ENCODE measurements around the gene PPIB. TPM values are rescaled to one million over a fixed set of nuclear protein-coding genes. Genes with fewer than 3 reads are reported as not detected.

PPIB gene
- total and polyA plus RNA-seq, 12 donors: 313 to 2,941 (median 648) TPM

DNA sequence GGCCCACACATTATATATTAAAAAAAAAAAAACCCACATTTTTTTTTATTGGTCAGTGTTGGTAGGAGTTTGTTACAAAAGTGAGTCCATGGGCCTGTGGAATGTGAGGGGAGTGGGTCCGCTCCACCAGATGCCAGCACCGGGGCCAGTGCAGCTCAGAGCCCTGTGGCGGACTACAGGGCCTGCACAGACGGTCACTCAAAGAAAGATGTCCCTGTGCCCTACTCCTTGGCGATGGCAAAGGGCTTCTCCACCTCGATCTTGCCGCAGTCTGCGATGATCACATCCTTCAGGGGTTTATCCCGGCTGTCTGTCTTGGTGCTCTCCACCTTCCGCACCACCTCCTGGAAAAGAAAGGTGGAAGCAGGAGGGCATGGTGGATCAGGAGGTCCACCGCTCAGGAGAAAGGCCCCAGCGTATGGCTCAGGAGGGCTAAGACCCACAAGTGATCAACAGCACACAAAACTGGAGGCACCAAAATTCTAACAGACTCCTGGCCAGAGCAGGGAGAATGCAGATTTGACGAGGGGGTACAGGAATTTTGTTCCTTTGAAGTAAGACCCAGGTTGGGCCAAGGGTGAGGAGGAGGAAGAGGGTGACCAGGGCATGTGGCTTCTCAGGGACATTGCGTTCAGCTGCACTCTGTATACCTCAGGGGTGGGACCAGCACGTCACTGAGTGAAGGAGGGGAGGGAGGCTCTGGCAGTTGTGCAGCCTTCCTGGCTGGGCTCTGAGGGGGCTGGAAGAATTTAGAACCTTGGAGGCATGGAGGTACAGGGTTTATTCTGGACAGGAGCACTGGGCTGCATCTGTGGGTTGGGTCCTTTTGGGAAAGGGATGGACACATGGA, 6.8 kb downstream of the PPIB start:
- intact Hi-C loops (cut with DNase I): no loop called here
- WGBS, 4 donors: 84 to 91% (median 89%) methylated on average over 14 to 15 of the region's 15 CpGs
- peaks cover 0 to 72% of the 10 kb centered on the region in 2 donors for H3K36me3 ChIP-seq (replicated peaks in 1 of 2)

DNA sequence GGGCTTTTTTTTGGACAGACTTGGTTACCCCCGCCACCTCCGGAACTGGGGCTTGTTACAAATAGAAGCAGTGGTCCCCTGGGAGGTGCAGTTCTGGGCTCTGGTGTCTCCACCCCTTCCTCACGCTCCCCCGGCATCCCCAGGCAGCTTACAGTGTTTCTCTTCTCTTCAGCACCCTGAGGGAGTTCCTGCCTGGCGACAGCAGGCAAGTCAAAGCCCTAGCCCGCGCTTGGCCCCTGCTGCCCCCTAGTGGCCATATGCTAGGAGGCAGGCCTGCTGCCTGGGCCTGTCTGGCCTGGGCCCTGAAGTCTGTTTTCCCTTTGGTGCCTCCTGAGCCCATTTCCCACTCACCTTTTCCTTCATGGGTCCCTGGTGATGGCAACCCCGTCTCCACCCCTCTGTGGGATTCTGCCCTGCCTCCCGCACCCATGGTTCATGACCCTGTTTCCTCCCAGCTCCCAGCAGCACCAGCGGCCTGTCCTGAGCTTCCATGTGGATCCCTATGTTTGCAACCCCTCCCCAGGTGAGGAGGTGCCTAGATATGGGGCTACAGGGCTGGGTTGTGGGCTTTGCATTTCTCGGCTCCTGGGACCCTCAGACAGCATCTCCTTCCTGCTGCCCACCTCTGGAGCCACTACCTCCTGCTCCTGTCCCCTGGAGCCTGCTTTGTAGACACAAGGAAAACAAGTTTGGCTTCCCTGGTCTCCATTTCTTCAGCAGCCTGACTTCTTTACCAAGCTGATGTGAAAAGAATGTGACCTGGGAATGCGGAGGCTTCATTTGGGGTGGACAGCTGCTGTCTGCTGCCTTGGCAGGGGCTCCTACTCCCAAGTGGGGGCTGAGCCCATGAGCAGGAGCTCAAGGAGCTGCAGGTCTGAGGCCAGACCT, 9.1 kb downstream of the PPIB start:
- intact Hi-C loops (cut with DNase I): loop anchor here in 1 of 2 donors (5.0 kb wide), 1 partner anchor 51 kb away; no protein-coding TSS in a partner anchor
- peaks cover 16 to 31% of the 10 kb centered on the region in 2 donors for H3K4me1 ChIP-seq (replicated peaks in 1 of 2)
- H3K27me3 ChIP-seq: no peaks in the 10 kb centered on the region
- 13 to 22% (median 18%) methylated on average over 9 to 12 of the region's 12 CpGs for WGBS, 4 donors
- H3K4me3 ChIP-seq: no peak overlapping the region
- peak; percentile 90 to 95 (median 92) for DNase-seq
- peak overlapping the region in 2 of 5 donors; percentile 6 to 52 for H3K27ac ChIP-seq
- peaks cover 0 to 49% of the 10 kb centered on the region in 2 donors for H3K36me3 ChIP-seq (replicated peaks in 1 of 2)
- H3K9me3 ChIP-seq (replicated peaks in 1 of 3): no peaks in the 10 kb centered on the region
- TF ChIP-seq, protein P1, sequence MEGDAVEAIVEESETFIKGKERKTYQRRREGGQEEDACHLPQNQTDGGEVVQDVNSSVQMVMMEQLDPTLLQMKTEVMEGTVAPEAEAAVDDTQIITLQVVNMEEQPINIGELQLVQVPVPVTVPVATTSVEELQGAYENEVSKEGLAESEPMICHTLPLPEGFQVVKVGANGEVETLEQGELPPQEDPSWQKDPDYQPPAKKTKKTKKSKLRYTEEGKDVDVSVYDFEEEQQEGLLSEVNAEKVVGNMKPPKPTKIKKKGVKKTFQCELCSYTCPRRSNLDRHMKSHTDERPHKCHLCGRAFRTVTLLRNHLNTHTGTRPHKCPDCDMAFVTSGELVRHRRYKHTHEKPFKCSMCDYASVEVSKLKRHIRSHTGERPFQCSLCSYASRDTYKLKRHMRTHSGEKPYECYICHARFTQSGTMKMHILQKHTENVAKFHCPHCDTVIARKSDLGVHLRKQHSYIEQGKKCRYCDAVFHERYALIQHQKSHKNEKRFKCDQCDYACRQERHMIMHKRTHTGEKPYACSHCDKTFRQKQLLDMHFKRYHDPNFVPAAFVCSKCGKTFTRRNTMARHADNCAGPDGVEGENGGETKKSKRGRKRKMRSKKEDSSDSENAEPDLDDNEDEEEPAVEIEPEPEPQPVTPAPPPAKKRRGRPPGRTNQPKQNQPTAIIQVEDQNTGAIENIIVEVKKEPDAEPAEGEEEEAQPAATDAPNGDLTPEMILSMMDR (IDR thresholded peaks at IDR 0.05): peak; percentile 93 to 98 (median 97)
- TF ChIP-seq POLR2A (IDR thresholded peaks at IDR 0.05): no peak

More for the DNA sequence above, 6.8 kb downstream of the PPIB start:
- H3K27ac ChIP-seq: peak overlapping the region in 1 of 5 donors; percentile 7
- no peaks in the 10 kb centered on the region for H3K9me3 ChIP-seq (replicated peaks in 1 of 3)
- peak in 2 of 7 donors; percentile 13 to 56 for DNase-seq
- peaks cover 23 to 53% of the 10 kb centered on the region in 2 donors for H3K4me1 ChIP-seq (replicated peaks in 1 of 2)
- H3K4me3 ChIP-seq: no peak overlapping the region
- H3K27me3 ChIP-seq: no peaks in the 10 kb centered on the region
- TF ChIP-seq, protein P1 (IDR thresholded peaks at IDR 0.05): no peak
- TF ChIP-seq POLR2A (IDR thresholded peaks at IDR 0.05): no peak

DNA sequence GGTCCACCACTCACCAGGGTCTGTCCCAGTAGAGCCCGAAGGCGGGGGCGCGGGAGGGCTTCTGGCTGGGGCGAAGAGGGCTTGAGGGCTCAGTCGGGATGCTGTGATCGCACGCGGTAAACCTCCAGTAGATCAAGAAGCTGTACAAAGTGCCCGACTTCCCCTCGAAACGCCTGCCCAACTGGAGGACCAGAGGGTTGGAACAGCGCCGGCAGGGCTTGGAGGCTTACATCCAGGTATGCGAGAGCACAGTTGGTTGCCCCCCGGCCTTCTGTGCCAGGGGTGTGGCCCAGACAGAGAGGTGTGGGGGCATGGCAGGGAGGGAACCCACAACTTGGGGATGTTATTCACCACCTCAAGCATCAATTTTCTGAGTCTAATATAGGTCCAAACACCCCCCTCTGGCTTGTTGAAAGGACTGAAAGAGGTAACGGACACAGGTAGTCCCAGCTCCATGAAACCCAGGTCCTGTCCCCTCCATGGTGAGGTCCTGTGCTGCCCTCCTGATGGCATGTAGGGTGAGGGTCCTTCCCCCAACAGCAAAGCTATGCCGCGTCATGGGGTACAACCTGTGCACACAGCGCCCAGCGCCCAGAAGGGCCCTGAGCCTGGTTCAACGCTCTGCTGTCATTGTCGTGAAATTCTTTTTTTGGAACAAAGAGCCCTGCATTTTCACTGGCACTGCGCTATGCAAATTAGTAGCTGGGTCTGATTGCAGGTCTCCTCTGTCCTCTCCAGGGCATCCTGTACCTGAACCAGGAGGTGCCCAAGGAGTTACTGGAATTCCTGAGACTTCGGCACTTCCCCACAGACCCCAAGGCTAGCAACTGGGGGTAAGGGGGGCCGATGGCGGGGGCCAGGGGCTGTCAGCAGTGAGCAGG, 10.1 kb downstream of the PPIB start:
- intact Hi-C loops (cut with DNase I): loop anchor here in 1 of 2 donors (5.0 kb wide), 1 partner anchor 50 kb away; no protein-coding TSS in a partner anchor
- peaks cover 0 to 39% of the 10 kb centered on the region in 2 donors for H3K36me3 ChIP-seq (replicated peaks in 1 of 2)
- no peak overlapping the region for H3K27ac ChIP-seq
- no peaks in the 10 kb centered on the region for H3K27me3 ChIP-seq
- WGBS, 4 donors: 19 to 54% (median 38%) methylated on average over 13 to 27 of the region's 27 CpGs
- peak in 2 of 7 donors; percentile 42 to 62 for DNase-seq
- H3K4me1 ChIP-seq (replicated peaks in 1 of 2): peaks cover 16 to 23% of the 10 kb centered on the region in 2 donors
- TF ChIP-seq, protein P1 (IDR thresholded peaks at IDR 0.05): no peak
- TF ChIP-seq POLR2A (IDR thresholded peaks at IDR 0.05): no peak
- peak overlapping the region in 1 of 4 donors; percentile 61 for H3K4me3 ChIP-seq
- no peaks in the 10 kb centered on the region for H3K9me3 ChIP-seq (replicated peaks in 1 of 3)

All from adrenal gland (tissue), 12 donors.